SJCRH30 (cell line): ENCODE data around the gene NME1. TPM values are rescaled to one million over a fixed set of nuclear protein-coding genes. Genes with fewer than 3 reads are reported as not detected.
"Not testable (repeated sequence)": the region's sequence is repeated elsewhere in the genome, so short reads cannot be mapped to it uniquely, and the experiment has no call there.

Experiments
- DNase-seq, 2 experiments: peaks; one replicate each; pipeline ENCODE4 v3.0.0-alpha.2; 2015 to 2020
- H3K27ac ChIP-seq: fragments of 250-450 bp; sonication (Bioruptor Pico); 2 replicates; pipeline ENCODE4 v1.5.1; 2020; ENCODE audit warnings: mild to moderate bottlenecking, moderate library complexity
- H3K27me3 ChIP-seq: fragments of 250-450 bp; sonication (Bioruptor Pico); 2 replicates; pipeline ENCODE4 v1.5.1; 2020; ENCODE audit warnings: mild to moderate bottlenecking, moderate library complexity
- H3K36me3 ChIP-seq: fragments of 250-450 bp; sonication (Bioruptor Pico); 2 replicates; pipeline ENCODE4 v1.5.1; 2020; ENCODE audit warnings: mild to moderate bottlenecking, moderate library complexity
- H3K4me1 ChIP-seq: fragments of 250-450 bp; sonication (Bioruptor Pico); 2 replicates; pipeline ENCODE4 v1.5.1; 2020; ENCODE audit warnings: mild to moderate bottlenecking, moderate library complexity
- H3K4me3 ChIP-seq: fragments of 250-450 bp; sonication (Bioruptor Pico); 2 replicates; pipeline ENCODE4 v1.5.1; 2020; ENCODE audit warnings: mild to moderate bottlenecking, moderate library complexity
- H3K9me3 ChIP-seq: fragments of 250-450 bp; sonication (Bioruptor Pico); replicated peaks from 2 replicates; pipeline ENCODE4 v1.5.1; 2020; ENCODE audit warnings: mild to moderate bottlenecking, moderate library complexity
- total RNA-seq: library from RNA; depleted of rRNA; stranded (reverse); fragments of >200 nt; shearing (Covaris generic); gene quantifications from 2 replicates; pipeline ENCODE4 v1.2.3, GENCODE V29; 2014

Gene NME1
- total RNA-seq, 1 experiment from 2014 or later = 263 TPM

GRCh38 chr17:51165680-51166197 lies 12.4 kb downstream of the NME1 start:
- no peak overlapping the region for H3K27ac ChIP-seq
- no peaks in the 10 kb centered on the region for H3K9me3 ChIP-seq
- H3K36me3 ChIP-seq = peaks cover 50% of the 10 kb centered on the region
- no peaks in the 10 kb centered on the region for H3K27me3 ChIP-seq
- no peak for DNase-seq
- H3K4me1 ChIP-seq = no peaks in the 10 kb centered on the region
- peak overlapping the region; percentile 91 for H3K4me3 ChIP-seq

- DNase-seq = peak; percentile 86 to 88
- Histone ChIP-seq H3K4me1 (no peaks in the 10 kb centered on the region), H3K4me3 (peak within 1 kb of the TSS; percentile 91), H3K27ac (peak within 1 kb of the TSS; percentile 84), H3K9me3 (no peaks in the 10 kb centered on the region), H3K27me3 (no peaks in the 10 kb centered on the region), H3K36me3 (peaks cover 50% of the 10 kb centered on the region)
Measured at GRCh38 chr17:51166198-51166986, 13.0 kb downstream of the NME1 start, which contains the start of gene NME2. Gene NME2, plus strand, starts transcription at chr17:51166411. Its CDS starts 420 bp downstream, at chr17:51166831.

- Histone ChIP-seq H3K36me3 (peaks cover 51% of the 10 kb centered on the region), H3K4me3 (peak overlapping the region; percentile 91), H3K27ac (peak overlapping the region; percentile 84), H3K27me3 (no peaks in the 10 kb centered on the region), H3K9me3 (no peaks in the 10 kb centered on the region), H3K4me1 (no peaks in the 10 kb centered on the region)
- peak; percentile 68 to 79 for DNase-seq
Measured at GRCh38 chr17:51166987-51167931, 13.9 kb downstream of the NME1 start.

- H3K9me3 ChIP-seq = no peaks in the 10 kb centered on the region
- H3K4me1 ChIP-seq = no peaks in the 10 kb centered on the region
- no peak overlapping the region for H3K4me3 ChIP-seq
- DNase-seq = no peak
- no peaks in the 10 kb centered on the region for H3K27me3 ChIP-seq
- no peak overlapping the region for H3K27ac ChIP-seq
- peaks cover 45% of the 10 kb centered on the region for H3K36me3 ChIP-seq
Measured at GRCh38 chr17:51169340-51169739, 16.0 kb downstream of the NME1 start.

- no peaks in the 10 kb centered on the region for H3K4me1 ChIP-seq
- H3K4me3 ChIP-seq = no peak overlapping the region
- H3K27ac ChIP-seq = no peak overlapping the region
- no peak for DNase-seq
- peaks cover 45% of the 10 kb centered on the region for H3K36me3 ChIP-seq
- no peaks in the 10 kb centered on the region for H3K9me3 ChIP-seq
- H3K27me3 ChIP-seq = no peaks in the 10 kb centered on the region
Measured at GRCh38 chr17:51170736-51171135, 17.4 kb downstream of the NME1 start.

DNA sequence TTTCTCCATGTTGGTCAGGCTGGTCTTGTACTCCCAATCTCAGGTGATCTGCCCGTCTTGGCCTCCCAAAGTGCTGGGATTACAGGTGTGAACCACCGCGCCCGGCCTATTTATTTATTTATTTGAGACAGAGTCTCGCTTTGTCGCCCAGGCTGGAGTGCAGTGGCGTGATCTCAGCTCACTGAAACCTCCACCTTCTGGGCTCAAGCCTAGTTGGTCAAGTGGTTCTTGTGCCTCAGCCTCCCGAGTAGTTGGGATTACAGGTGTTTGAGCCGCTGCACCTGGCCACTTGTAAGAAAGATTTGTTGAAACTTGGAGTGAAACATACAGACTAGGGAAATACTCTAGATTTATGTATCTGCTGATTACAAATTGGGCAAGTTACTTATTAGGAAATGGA lies 18.7 kb downstream of the NME1 start:
- H3K4me3 ChIP-seq, H3K27ac ChIP-seq, H3K4me1 ChIP-seq, H3K27me3 ChIP-seq, H3K9me3 ChIP-seq, DNase-seq: not testable (repeated sequence)
- peaks cover 45% of the 10 kb centered on the region for H3K36me3 ChIP-seq

DNA sequence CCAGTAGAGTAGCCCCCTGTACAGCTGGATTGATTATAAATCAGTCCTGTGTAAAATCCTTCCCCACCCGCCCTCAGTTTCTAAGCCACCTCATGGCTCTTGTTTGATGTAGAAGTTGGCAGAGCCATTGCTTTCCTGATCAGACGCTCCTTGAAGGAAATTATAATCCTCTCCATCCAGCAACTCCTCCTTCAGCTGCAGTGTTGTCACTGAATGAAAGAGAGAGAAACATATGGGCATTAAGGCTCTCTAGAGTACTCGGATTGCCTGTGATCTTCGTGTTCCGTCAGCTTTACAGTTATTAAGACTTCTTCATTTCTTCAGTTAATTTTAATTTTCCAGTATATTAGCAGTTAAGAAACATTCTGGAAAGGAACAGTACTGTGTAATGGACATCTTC lies 27.1 kb downstream of the NME1 start:
- DNase-seq = no peak
- Histone ChIP-seq H3K27ac (no peak overlapping the region), H3K4me1 (no peaks in the 10 kb centered on the region), H3K4me3 (no peak overlapping the region), H3K9me3 (no peaks in the 10 kb centered on the region), H3K36me3 (peaks cover 19% of the 10 kb centered on the region), H3K27me3 (no peaks in the 10 kb centered on the region)

DNA sequence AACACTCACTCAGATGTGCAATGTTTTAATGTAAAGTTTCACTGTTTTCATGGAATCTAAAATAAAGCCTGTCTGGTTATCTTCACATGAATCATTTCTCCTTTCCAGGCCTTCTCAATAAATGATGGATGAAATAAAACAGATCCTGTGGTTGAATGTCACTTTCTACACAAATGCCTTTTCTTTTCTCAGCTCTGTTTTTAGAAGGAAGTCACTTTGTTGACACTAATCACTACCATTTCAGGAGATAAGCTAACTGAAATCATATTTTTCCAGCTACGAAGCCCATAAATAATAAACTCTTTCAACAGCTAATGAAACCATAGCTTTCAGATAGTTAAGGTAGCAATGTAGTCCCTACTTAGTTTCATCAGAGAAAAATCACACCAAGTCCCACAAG lies 30.8 kb downstream of the NME1 start:
- Histone ChIP-seq H3K4me1 (no peaks in the 10 kb centered on the region), H3K27me3 (no peaks in the 10 kb centered on the region), H3K4me3 (no peak overlapping the region), H3K9me3 (no peaks in the 10 kb centered on the region), H3K36me3 (peaks cover 23% of the 10 kb centered on the region), H3K27ac (no peak overlapping the region)
- DNase-seq = no peak

DNA sequence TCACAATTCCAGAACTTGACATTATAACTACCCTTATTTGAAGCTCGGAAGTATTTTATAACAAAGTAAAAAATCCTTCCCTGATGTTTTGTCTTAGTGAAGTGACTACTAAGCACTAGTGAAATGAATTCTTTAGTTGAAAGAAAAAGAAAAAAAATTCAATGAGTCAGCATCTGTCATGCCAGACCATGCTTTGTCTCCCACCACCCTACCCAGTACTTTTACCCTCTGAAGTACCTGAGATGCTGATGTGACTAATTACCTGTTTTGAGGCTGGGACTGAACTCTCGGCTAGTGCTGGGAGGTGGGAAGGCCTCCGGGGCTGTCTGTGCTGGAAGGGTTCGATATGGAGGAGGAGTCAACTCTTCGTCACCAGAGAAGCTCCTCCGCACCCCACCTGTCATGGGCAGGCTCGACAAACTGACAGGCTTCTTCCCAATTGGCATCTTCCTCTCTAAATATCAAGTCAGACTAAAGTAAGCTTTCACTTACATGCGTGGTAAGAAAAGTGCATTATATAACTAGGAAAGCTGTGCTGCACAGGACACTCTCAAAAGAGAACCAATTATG lies 32.5 kb downstream of the NME1 start:
- H3K9me3 ChIP-seq = no peaks in the 10 kb centered on the region
- H3K4me1 ChIP-seq = no peaks in the 10 kb centered on the region
- H3K27ac ChIP-seq = 0 out of 2 replicates have a peak overlapping the region, but pooled peaks have one; percentile 7
- no peak overlapping the region for H3K4me3 ChIP-seq
- DNase-seq = no peak
- H3K27me3 ChIP-seq = no peaks in the 10 kb centered on the region
- H3K36me3 ChIP-seq = peaks cover 23% of the 10 kb centered on the region

DNA sequence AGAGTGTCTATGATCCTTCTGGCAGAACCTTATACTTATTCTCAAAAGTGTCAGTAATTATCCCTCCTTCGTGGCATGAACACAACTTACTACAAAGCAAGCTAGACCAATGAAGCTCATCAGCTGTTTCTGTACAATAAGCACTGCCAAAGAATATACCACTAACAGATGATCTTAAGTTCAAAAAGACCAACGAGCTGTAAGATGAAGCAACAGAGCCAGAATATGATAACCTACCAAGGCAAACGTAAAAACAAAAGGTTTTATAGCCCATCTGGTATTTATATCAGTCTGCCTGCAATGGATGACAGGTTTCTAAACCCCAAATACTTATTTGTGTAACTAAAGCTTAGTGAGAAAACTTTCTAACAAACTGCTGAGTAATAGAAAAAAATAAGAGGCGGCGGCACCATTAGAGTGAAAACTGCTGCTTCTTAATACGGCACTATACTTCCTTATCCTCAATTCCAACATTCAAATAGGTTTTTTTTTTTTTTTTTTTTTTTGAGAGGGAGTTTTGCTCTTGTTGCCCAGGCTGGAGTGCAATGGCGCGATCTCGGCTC lies 35.0 kb downstream of the NME1 start:
- Histone ChIP-seq H3K4me1 (no peaks in the 10 kb centered on the region), H3K27ac (no peak overlapping the region), H3K4me3 (no peak overlapping the region), H3K27me3 (no peaks in the 10 kb centered on the region), H3K9me3 (no peaks in the 10 kb centered on the region), H3K36me3 (peaks cover 30% of the 10 kb centered on the region)
- no peak for DNase-seq

- Histone ChIP-seq H3K27me3 (no peaks in the 10 kb centered on the region), H3K36me3 (peaks cover 35% of the 10 kb centered on the region), H3K4me1 (no peaks in the 10 kb centered on the region), H3K9me3 (no peaks in the 10 kb centered on the region), H3K27ac (no peak overlapping the region), H3K4me3 (no peak overlapping the region)
- DNase-seq = no peak
Measured at GRCh38 chr17:51189162-51189561, 35.8 kb downstream of the NME1 start.

- no peaks in the 10 kb centered on the region for H3K9me3 ChIP-seq
- no peaks in the 10 kb centered on the region for H3K4me1 ChIP-seq
- H3K27me3 ChIP-seq = no peaks in the 10 kb centered on the region
- no peak overlapping the region for H3K27ac ChIP-seq
- no peak for DNase-seq
- peaks cover 35% of the 10 kb centered on the region for H3K36me3 ChIP-seq
- no peak overlapping the region for H3K4me3 ChIP-seq
Measured at GRCh38 chr17:51189628-51190027, 36.3 kb downstream of the NME1 start.

DNA sequence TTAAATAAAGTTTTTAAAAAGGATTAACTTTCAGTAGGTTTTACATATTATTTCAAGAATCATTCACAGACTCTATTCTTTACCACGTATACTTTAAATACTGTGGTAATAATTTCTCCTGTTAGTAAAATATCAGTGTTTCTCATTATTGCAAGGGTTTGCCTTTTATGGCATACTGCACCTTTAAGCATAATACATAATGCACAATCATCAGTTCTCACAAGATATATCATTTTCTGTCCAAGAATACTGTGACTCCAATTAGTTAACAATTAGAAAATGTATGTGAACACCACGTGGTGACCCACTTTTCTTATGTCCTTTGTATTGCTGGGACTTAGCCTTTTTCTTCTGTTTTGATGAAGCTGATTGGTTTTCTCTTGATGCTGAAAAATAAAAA lies 38.5 kb downstream of the NME1 start:
- no peak for DNase-seq
- H3K4me1 ChIP-seq = no peaks in the 10 kb centered on the region
- no peaks in the 10 kb centered on the region for H3K9me3 ChIP-seq
- no peak overlapping the region for H3K4me3 ChIP-seq
- H3K27me3 ChIP-seq = no peaks in the 10 kb centered on the region
- H3K27ac ChIP-seq = no peak overlapping the region
- H3K36me3 ChIP-seq = peaks cover 27% of the 10 kb centered on the region

GRCh38 chr17:51197754-51198153 lies 44.4 kb downstream of the NME1 start:
- DNase-seq = no peak
- Histone ChIP-seq H3K4me3 (no peak overlapping the region), H3K27me3 (no peaks in the 10 kb centered on the region), H3K27ac (no peak overlapping the region), H3K9me3 (no peaks in the 10 kb centered on the region), H3K36me3 (peaks cover 30% of the 10 kb centered on the region), H3K4me1 (no peaks in the 10 kb centered on the region)
